ENCODE data around the gene ELOB. TPM values are rescaled to one million over a fixed set of nuclear protein-coding genes. Genes with fewer than 3 reads are reported as not detected.

Gene ELOB
- 100 to 1,000 TPM; 305 to 307 TPM for total RNA-seq

GRCh38 chr16:2777231-2777902, at the start of gene ELOB:
Gene ELOB, minus strand, starts transcription at chr16:2777280. Its CDS starts 41 bp downstream, at chr16:2777239.
- ChIA-PET CTCF (interaction anchor here (0.7 to 1.4 kb wide), 2 partner anchors 91 to 142 kb away, joined by 3 to 6 read pairs; no protein-coding TSS in a partner anchor), POLR2A (interaction anchor here (0.6 to 2.8 kb wide), 6 partner anchors 9 to 91 kb away, joined by 3 to 11 read pairs (median 8); partner anchors contain the start of gene SRRM2)

GRCh38 chr16:2825906-2826305, 48.8 kb upstream of the ELOB start:
- ChIA-PET POLR2A (no interaction called here), CTCF (no interaction called here)

- CTCF ChIA-PET = no interaction called here
- POLR2A ChIA-PET = no interaction called here
Measured at GRCh38 chr16:2825049-2825742, 48.1 kb upstream of the ELOB start.

GRCh38 chr16:2824626-2825025, 47.5 kb upstream of the ELOB start:
- POLR2A ChIA-PET = no interaction called here
- CTCF ChIA-PET = no interaction called here

GRCh38 chr16:2822496-2822895, 45.4 kb upstream of the ELOB start:
- POLR2A ChIA-PET = no interaction called here
- CTCF ChIA-PET = interaction anchor here (1.4 kb wide), 1 partner anchor 17 kb away, joined by 4 read pairs; no protein-coding TSS in a partner anchor

GRCh38 chr16:2822158-2822495, 45.0 kb upstream of the ELOB start:
- CTCF ChIA-PET = no interaction called here
- POLR2A ChIA-PET = no interaction called here

GRCh38 chr16:2821487-2822157, 44.5 kb upstream of the ELOB start:
- ChIA-PET CTCF (no interaction called here), POLR2A (no interaction called here)

- CTCF ChIA-PET = no interaction called here
Measured at GRCh38 chr16:2820836-2821486, 43.9 kb upstream of the ELOB start.

GRCh38 chr16:2819939-2820835, 43.1 kb upstream of the ELOB start:
- POLR2A ChIA-PET = no interaction called here
- CTCF ChIA-PET = no interaction called here

More at GRCh38 chr16:2820836-2821486, 43.9 kb upstream of the ELOB start:
- POLR2A ChIA-PET = no interaction called here

GRCh38 chr16:2819179-2819938, 42.3 kb upstream of the ELOB start:
- ChIA-PET POLR2A (no interaction called here), CTCF (no interaction called here)

- CTCF ChIA-PET = no interaction called here
- POLR2A ChIA-PET = no interaction called here
Measured at GRCh38 chr16:2818272-2818876, 41.3 kb upstream of the ELOB start.

GRCh38 chr16:2817340-2818271, 40.5 kb upstream of the ELOB start:
- ChIA-PET POLR2A (no interaction called here), CTCF (no interaction called here)

GRCh38 chr16:2816751-2817339, 39.8 kb upstream of the ELOB start, which contains the start of gene PRSS21:
Gene PRSS21, plus strand, starts transcription at chr16:2817237. Its CDS starts 32 bp downstream, at chr16:2817269.
- POLR2A ChIA-PET = no interaction called here
- CTCF ChIA-PET = interaction anchor here (0.7 kb wide), 1 partner anchor 22 kb away, joined by 3 read pairs; no protein-coding TSS in a partner anchor

- POLR2A ChIA-PET = no interaction called here
- CTCF ChIA-PET = no interaction called here
Measured at GRCh38 chr16:2815299-2815771, 38.3 kb upstream of the ELOB start.

- CTCF ChIA-PET = no interaction called here
- POLR2A ChIA-PET = no interaction called here
Measured at GRCh38 chr16:2814551-2815298, 37.6 kb upstream of the ELOB start.

GRCh38 chr16:2813771-2814221, 36.7 kb upstream of the ELOB start:
- ChIA-PET CTCF (interaction anchor here (0.6 kb wide), 1 partner anchor 23 kb away, joined by 4 read pairs; no protein-coding TSS in a partner anchor), POLR2A (no interaction called here)
